ELR (cell line): ENCODE measurements around the gene PUS10.
"Not testable (repeated sequence)": the region's sequence is repeated elsewhere in the genome, so short reads cannot be mapped to it uniquely, and the experiment has no call there.

Experiments
- DNase-seq: peaks from one replicate; pipeline ENCODE4 v3.0.0-alpha.2; 2015; ENCODE audit warnings: low read depth

The PUS10 gene

DNA sequence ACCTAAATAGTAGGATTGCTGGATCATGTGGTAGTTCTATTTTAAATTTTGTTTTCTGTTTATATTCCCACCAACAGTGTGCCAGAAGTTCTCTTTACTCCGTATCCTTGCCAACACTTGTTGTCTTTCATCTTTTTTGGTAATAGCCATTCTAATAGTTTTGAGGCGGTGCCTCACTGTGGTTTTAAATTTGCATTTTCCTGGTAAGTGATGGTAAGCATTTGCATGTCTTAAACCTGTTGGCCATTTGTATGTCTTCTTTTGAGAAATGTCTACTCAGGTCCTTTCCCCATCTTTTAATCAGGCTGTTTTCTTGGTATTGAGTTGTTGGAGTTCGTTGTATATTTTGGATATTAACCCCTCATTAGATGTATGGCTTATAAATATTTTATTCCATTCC lies 85.1 kb downstream of the PUS10 start:
- no peak for DNase-seq

- DNase-seq: peak; percentile 48
Observed at GRCh38 chr2:60932061-60932460, 86.0 kb downstream of the PUS10 start.

DNA sequence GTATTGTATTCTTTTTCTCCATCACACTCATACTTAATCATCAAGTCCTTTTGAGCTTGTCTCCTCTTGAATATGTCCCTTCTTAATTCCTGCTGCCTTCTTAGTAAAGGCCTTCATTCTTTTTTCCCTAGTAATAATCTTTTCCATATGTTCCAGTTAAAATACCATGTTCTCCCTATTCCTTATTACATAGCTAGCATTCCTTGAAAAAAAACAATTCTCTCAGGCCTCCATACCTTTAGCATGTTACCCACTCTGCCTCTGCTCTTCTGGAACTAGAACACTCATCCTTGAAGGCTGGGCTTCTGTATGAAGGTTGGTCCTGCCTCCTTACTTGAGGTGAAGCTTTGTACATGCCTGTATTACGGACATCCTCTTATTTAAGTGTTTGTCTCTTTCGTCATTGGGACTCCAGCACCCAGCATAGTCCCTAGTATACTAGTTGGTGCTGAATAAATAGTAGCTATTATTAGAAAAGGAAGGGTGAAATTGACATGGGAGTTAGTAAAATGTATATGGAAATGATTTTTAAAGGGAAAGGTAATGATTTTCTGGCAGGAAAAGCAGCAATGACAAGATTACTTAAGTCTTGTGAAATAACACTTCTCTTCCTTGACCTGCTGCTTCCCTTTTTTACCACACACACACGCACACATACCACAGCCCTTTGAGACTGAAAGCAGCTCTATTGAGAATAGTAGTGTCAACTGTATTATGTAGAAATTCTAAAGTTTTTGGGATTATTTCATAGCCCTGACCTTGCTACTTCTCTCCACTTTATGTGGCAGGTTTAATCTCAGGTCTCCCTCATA lies 91.1 kb downstream of the PUS10 start:
- DNase-seq: no peak

DNA sequence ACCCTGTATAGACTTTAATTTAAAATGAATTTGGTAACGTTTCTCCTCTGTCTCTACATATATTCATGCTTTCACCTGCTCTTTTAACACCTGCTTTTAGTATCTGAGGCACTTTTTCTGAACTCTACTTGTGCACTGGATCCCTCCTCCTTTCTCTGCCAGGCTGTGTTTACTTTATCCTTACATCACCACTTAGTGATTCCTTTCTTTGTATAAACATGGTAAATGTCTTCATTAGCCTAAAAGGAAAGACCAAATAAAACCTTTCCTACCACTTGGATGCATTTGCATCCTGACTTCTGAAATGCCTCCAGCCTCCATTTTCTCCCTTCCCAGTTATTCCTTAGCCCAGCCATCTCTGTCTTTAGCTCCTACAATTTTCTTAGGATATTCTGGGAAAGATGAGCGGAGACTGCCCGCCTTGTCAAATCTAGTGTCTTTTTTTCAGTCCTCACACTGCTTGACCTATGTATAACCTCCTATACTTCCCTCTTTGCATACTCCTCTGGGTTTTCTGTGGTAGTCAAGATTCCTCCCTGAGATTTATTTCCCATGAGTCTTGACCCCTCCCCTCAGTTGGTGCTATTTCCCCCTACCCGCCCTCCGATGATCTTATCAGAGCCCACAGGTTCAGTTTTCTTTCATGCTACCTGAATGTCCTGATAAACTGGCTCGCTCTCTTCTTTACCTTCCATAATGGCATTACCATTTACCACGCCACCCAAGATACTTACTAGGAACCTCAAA lies 91.9 kb downstream of the PUS10 start:
- DNase-seq: peak; percentile 34

DNA sequence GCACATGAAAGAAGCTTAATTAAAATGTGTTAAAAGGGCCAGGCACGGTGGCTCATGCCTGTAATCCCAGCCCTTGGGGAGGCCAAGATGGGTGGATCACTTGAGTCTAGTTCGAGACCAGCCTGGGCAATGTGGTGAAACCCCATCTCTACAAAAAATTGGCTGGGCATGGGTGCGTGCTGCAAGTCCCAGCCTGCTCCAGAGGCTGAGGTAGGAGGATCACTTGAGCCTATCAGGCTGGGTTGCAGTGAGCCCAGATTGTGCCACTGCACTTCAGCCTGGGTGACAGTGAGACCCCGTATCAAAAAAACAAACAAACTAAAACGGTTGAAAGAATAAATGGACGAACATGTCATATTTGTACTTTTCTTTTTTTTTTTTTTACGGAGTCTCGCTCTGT lies 110.7 kb downstream of the PUS10 start:
- no peak for DNase-seq

DNA sequence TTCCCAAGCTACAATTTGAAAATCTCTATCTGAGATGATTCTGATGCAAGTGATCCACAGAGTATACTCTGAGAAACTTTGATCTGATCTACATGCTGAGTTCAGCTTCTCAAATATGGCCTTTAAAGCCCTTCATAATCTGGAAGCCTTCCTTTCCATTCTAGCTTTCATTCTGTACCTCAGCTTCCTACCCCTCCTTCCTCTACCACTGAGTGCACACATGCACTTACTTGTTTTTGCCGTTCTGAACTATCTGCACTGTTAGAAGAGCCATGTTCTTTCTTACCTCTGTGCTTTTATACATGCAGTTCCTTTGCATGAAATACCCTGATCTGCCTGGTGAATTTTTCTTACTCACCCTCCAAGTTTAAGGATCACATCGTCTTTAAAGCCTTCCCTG lies 111.7 kb downstream of the PUS10 start:
- DNase-seq: no peak

- DNase-seq: not testable (repeated sequence)
Observed at GRCh38 chr2:60905867-60906266, 112.2 kb downstream of the PUS10 start.

- not testable (repeated sequence) for DNase-seq
Observed at GRCh38 chr2:60901296-60901695, 116.8 kb downstream of the PUS10 start.

- DNase-seq: no peak
Observed at GRCh38 chr2:60899892-60900249, 118.2 kb downstream of the PUS10 start.

DNA sequence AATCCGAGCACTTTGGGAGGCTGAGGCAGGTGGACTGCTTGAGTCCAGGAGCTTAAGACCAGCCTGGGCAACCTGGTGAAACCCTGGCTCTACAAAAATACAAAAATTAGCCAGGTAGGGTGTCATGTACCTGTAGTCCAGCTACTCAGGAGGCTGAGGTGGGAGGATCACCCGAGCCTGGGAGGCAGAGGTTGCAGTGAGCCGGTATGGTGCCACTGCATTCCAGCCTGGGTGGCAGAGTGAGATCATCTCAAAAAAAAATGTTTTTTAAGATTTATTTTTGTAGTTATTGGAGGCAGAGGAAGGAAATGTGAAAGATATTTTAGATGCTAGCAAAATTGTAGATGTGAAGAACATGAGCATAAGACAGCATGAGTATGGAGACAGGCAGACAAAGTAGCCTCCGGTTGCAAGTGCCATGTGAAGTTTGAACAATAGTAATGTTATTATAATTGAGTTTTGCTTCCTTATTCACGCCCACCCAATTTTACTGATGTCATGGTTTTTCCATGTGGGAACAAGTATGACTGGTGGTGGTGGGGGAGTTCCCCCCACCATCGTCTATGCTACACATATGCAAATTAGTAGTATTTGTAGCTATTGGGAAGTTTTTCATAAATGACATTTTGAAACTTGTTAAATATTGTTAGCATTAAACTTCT lies 118.7 kb downstream of the PUS10 start:
- DNase-seq: no peak

- no peak for DNase-seq
Observed at GRCh38 chr2:60898567-60898966, 119.5 kb downstream of the PUS10 start.
